PC-3 (cell line): ENCODE measurements around the gene KCNQ5.

Source experiments
- CTCF ChIP-seq: fragments of 300-600 bp; sonication (generic); conservative IDR thresholded peaks from 2 replicates; pipeline ENCODE4 v1.5.1; 2017; ENCODE audit warnings: antibody characterized with exemption, low read depth, mild to moderate bottlenecking, low read length
- EZH2 ChIP-seq: fragments of 300-600 bp; sonication (generic); IDR thresholded peaks from one replicate; pipeline ENCODE4 v1.6.1; 2017; ENCODE audit warnings: antibody characterized with exemption, mild to moderate bottlenecking, low read length; ENCODE audit not compliant: unreplicated experiment
- EZH2phosphoT487 ChIP-seq: fragments of 300-600 bp; sonication (generic); IDR thresholded peaks from 2 replicates; pipeline ENCODE4 v1.6.1; 2018; ENCODE audit warnings: mild to moderate bottlenecking, antibody characterized with exemption, low read length, borderline replicate concordance

- TF ChIP-seq CTCF (no peak), EZH2 (no peak), EZH2phosphoT487 (no peak)
Observed at GRCh38 chr6:72876256-72876655, 254.4 kb downstream of the KCNQ5 start.
